ENCODE data around the gene FAM120B.

FAM120B gene

DNA sequence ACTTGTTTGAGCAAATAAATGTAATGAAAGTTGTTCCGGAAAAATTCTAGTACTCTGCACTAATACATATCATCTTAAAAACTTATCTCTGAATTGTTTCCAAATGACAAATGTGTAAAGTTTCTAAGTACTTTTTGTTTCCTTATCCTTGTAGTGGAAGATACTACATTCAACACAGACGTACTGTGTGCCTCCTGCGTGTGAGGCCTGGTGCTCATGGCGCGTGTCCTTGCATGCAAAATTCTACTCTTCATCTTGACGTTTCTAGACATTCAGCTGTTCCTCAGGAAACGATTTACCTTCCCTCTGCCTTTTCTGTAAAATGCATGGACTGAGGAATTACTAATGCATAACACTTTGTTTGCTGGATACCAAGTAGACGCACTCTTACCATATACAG is 27.1 kb upstream of the FAM120B start:
- H3K27ac ChIP-seq (ENCODE audit: low read depth, low read length) = no peak overlapping the region
- H4K20me1 ChIP-seq (ENCODE audit: control insufficient read depth, insufficient read depth, low read depth, low read length) = no peaks in the 10 kb centered on the region
- H3K9me2 ChIP-seq (replicated peaks; ENCODE audit: control insufficient read depth, low read length) = no peaks in the 10 kb centered on the region
- no peak overlapping the region for H3K4me2 ChIP-seq (ENCODE audit: low read length)
- H3F3A ChIP-seq (ENCODE audit: control insufficient read depth, insufficient read depth) = no peaks in the 10 kb centered on the region
- no peaks in the 10 kb centered on the region for H3K9me3 ChIP-seq (ENCODE audit: control insufficient read depth, insufficient read depth, low read length)
- no peaks in the 10 kb centered on the region for H3K27me3 ChIP-seq (ENCODE audit: control insufficient read depth, low read length)
- no peak overlapping the region for H3K4me3 ChIP-seq (ENCODE audit: low read length)
- no peaks in the 10 kb centered on the region for H3K79me2 ChIP-seq (ENCODE audit: control insufficient read depth, low read length)
- TF ChIP-seq EZH2phosphoT487 (IDR thresholded peaks at IDR 0.05; ENCODE audit: borderline replicate concordance, low read length) = no peak
- TF ChIP-seq, protein P1, sequence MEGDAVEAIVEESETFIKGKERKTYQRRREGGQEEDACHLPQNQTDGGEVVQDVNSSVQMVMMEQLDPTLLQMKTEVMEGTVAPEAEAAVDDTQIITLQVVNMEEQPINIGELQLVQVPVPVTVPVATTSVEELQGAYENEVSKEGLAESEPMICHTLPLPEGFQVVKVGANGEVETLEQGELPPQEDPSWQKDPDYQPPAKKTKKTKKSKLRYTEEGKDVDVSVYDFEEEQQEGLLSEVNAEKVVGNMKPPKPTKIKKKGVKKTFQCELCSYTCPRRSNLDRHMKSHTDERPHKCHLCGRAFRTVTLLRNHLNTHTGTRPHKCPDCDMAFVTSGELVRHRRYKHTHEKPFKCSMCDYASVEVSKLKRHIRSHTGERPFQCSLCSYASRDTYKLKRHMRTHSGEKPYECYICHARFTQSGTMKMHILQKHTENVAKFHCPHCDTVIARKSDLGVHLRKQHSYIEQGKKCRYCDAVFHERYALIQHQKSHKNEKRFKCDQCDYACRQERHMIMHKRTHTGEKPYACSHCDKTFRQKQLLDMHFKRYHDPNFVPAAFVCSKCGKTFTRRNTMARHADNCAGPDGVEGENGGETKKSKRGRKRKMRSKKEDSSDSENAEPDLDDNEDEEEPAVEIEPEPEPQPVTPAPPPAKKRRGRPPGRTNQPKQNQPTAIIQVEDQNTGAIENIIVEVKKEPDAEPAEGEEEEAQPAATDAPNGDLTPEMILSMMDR (IDR thresholded peaks at IDR 0.05; ENCODE audit: low read depth, low read length, poor library complexity, severe bottlenecking) = no peak
- H3K36me3 ChIP-seq (ENCODE audit: control insufficient read depth, low read length) = no peaks in the 10 kb centered on the region
- 0 out of 2 replicates have a peak, but pooled peaks cover 3% of the 10 kb centered on the region for H3K4me1 ChIP-seq (ENCODE audit: control insufficient read depth, low read length)

DNA sequence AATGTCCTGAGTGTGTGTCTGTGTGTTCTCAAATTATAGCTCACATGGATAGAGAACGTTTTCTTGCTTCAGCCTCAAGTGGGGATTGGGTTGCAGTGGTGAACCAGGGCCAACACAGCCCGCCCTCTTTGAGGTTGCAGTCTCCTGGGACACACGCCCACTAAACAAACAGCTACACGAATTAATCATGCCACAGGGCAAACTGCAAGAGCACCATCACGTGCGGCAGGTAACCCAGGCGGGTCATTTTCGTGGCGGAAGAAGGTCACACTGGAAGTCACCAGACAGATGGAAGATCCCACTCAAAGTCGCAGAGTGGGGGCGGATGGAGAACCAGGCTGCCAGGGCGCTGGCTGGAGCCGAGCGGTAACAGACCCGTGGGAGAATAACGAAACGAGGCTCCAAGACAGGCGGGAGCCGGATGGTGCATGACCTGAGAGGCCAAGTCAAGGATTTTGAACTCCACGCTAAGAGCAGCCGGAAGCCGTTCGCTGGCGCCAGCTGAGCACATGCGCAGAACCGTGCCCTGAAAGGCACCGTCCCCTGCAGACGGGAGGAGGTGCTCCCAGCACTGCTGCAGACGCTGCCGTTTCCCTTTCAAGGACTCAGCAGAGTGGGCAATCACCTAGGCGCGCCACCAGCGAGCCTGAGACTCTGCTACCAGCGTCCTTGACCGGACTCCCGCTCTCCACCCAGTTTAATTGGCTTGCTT is 26.4 kb upstream of the FAM120B start:
- 0 out of 2 replicates have a peak, but pooled peaks cover 3% of the 10 kb centered on the region for H3K4me1 ChIP-seq (ENCODE audit: control insufficient read depth, low read length)

DNA sequence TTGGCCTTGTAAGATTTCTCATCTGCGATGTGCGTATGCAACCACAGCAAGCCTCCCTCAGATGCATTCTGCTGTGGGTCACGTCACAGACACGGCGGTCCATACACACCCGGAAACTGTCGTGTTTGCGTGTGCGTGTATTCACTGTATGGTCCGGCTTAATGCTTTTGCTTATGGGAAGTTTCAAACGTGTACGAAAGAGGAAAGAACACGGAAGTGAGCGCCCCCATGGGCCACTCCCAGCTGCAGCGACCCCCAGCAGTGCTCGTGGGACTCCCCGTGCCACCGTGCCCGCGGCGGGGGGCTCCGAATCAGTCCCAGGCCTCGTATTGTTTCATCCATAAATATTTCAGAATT is 25.9 kb upstream of the FAM120B start:
- Histone ChIP-seq H3K9me2 (replicated peaks; ENCODE audit: control insufficient read depth, low read length) (no peaks in the 10 kb centered on the region), H3K27me3 (ENCODE audit: control insufficient read depth, low read length) (no peaks in the 10 kb centered on the region; the same call in 1 of the 2 replicates), H3K36me3 (ENCODE audit: control insufficient read depth, low read length) (no peaks in the 10 kb centered on the region), H3K4me3 (ENCODE audit: low read length) (no peak overlapping the region), H3K9me3 (ENCODE audit: control insufficient read depth, insufficient read depth, low read length) (no peaks in the 10 kb centered on the region), H3K4me1 (ENCODE audit: control insufficient read depth, low read length) (0 out of 2 replicates have a peak, but pooled peaks cover 3% of the 10 kb centered on the region), H3F3A (ENCODE audit: control insufficient read depth, insufficient read depth) (no peaks in the 10 kb centered on the region), H3K27ac (ENCODE audit: low read depth, low read length) (no peak overlapping the region), H4K20me1 (ENCODE audit: control insufficient read depth, insufficient read depth, low read depth, low read length) (no peaks in the 10 kb centered on the region), H3K79me2 (ENCODE audit: control insufficient read depth, low read length) (no peaks in the 10 kb centered on the region), H3K4me2 (ENCODE audit: low read length) (no peak overlapping the region)
- TF ChIP-seq, protein P1 (IDR thresholded peaks at IDR 0.05; ENCODE audit: low read depth, low read length, poor library complexity, severe bottlenecking) = no peak
- no peak for TF ChIP-seq EZH2phosphoT487 (IDR thresholded peaks at IDR 0.05; ENCODE audit: borderline replicate concordance, low read length)

More for the DNA sequence above, 26.4 kb upstream of the FAM120B start:
- Histone ChIP-seq H3K9me2 (replicated peaks; ENCODE audit: control insufficient read depth, low read length) (no peaks in the 10 kb centered on the region), H4K20me1 (ENCODE audit: control insufficient read depth, insufficient read depth, low read depth, low read length) (no peaks in the 10 kb centered on the region), H3K36me3 (ENCODE audit: control insufficient read depth, low read length) (no peaks in the 10 kb centered on the region), H3K4me2 (ENCODE audit: low read length) (no peak overlapping the region), H3K9me3 (ENCODE audit: control insufficient read depth, insufficient read depth, low read length) (no peaks in the 10 kb centered on the region), H3F3A (ENCODE audit: control insufficient read depth, insufficient read depth) (no peaks in the 10 kb centered on the region), H3K27ac (ENCODE audit: low read depth, low read length) (no peak overlapping the region), H3K79me2 (ENCODE audit: control insufficient read depth, low read length) (no peaks in the 10 kb centered on the region), H3K4me3 (ENCODE audit: low read length) (no peak overlapping the region), H3K27me3 (ENCODE audit: control insufficient read depth, low read length) (no peaks in the 10 kb centered on the region; the same call in 1 of the 2 replicates)
- no peak for TF ChIP-seq EZH2phosphoT487 (IDR thresholded peaks at IDR 0.05; ENCODE audit: borderline replicate concordance, low read length)
- TF ChIP-seq, protein P1 (IDR thresholded peaks at IDR 0.05; ENCODE audit: low read depth, low read length, poor library complexity, severe bottlenecking) = no peak
